H1 (cell line): Measurements from ENCODE around the gene CIBAR2. TPM values are rescaled to one million over a fixed set of nuclear protein-coding genes. Genes with fewer than 3 reads are reported as not detected.

ENCODE experiments used
- CHD2 ChIP-seq: IDR thresholded peaks from 2 replicates; pipeline ENCODE4 v1.6.1; 2012; ENCODE audit warnings: low read length, improper control_type of control experiment
- TAF1 ChIP-seq: IDR thresholded peaks from 2 replicates; pipeline ENCODE4 v1.6.1; 2011; ENCODE audit warnings: mild to moderate bottlenecking, low read depth, low read length
- polyA plus RNA-seq, 7 experiments: library from polyadenylated mRNA; depleted of rRNA in 3 of 7; stranded (reverse) in 5 of 7; unstranded in 2 of 7; fragments of >200 nt in 5 of 7; fragments of 200-250 nt in 2 of 7; gene quantifications; 1 replicate in 5 of 7; 2 replicates in 1 of 7; 4 replicates in 1 of 7; pipeline versions ENCODE4 v1.2.1 to v1.2.3, GENCODE V29; 2011 to 2013; ENCODE audit warnings: missing spikeins in 2 of 7, mixed read lengths in 2 of 7
- total RNA-seq: library from RNA; stranded (reverse); fragmentation: NEBNext Ultra II Directional; extraction: Animal tissue kit (Norgen Biotek cat#: 25700); gene quantifications from 2 replicates; pipeline ENCODE4 v1.2.1, GENCODE V29; 2021

Gene CIBAR2
- total and polyA plus RNA-seq, 2 of the 8 experiments (the other 6 are each of a cell fraction or from before 2014, with no cell fraction given): 0.18 TPM; not detected in 1

GRCh38 chr16:85068746-85069145 is 43.5 kb downstream of the CIBAR2 start (continued):
- no peak for TF ChIP-seq TAF1
- TF ChIP-seq CHD2: no peak
